GM23248 (cell line): ENCODE measurements around the gene SULT1C4.

Experiments used
- EZH2 ChIP-seq: fragments of 200-600 bp; sonication (generic); IDR thresholded peaks from 2 replicates; pipeline ENCODE4 v1.6.1; 2018; ENCODE audit warnings: antibody characterized with exemption, mild to moderate bottlenecking; ENCODE audit not compliant: insufficient read depth, poor library complexity, severe bottlenecking
- EZH2phosphoT487 ChIP-seq: fragments of 200-600 bp; sonication (generic); IDR thresholded peaks from 2 replicates; pipeline ENCODE4 v1.6.1; 2018; ENCODE audit warnings: antibody characterized with exemption, moderate library complexity, mild to moderate bottlenecking, low read depth; ENCODE audit not compliant: insufficient read depth

- no peak for TF ChIP-seq EZH2phosphoT487
- no peak for TF ChIP-seq EZH2
Observed at GRCh38 chr2:108385411-108386071, 7.8 kb downstream of the SULT1C4 start.
